Lower leg skin (tissue), 4 donors: Measurements from ENCODE around the gene MXRA7. TPM values are rescaled to one million over a fixed set of nuclear protein-coding genes. Genes with fewer than 3 reads are reported as not detected.
A peak's percentile ranks its signal among the peaks of the same experiment; 100 is the strongest.
"Not testable (repeated sequence)": the region's sequence is repeated elsewhere in the genome, so short reads cannot be mapped to it uniquely, and the experiment has no call there.

Source experiments
- DNase-seq, 2 donors: peaks; one replicate each; pipeline ENCODE4 v3.0.0-alpha.2; 2019; ENCODE audit warnings: low spot score in 2 of 2
- H3K4me3 ChIP-seq: fragments of 200-600 bp; sonication (generic); 2 replicates; pipeline ENCODE4 v1.5.1; 2017; ENCODE audit warnings: mild to moderate bottlenecking, low read depth; ENCODE audit not compliant: poor library complexity, severe bottlenecking
- POLR2A ChIP-seq, 2 donors: fragments of 450-650 bp; IDR thresholded peaks; one replicate each; pipeline ENCODE4 v1.6.1; 2016 to 2017; ENCODE audit warnings: antibody characterized with exemption in 2 of 2, mild to moderate bottlenecking in 1 of 2, moderate library complexity in 1 of 2
- WGBS, 2 donors: methylation state at CpG; one replicate each; pipeline ENCODE4 v1.1.5; 2018; 5-methylcytosine and 5-hydroxymethylcytosine counted together
- intact Hi-C: fragments of 100-400 bp; cut with DNase I; formaldehyde crosslinking; loops from one replicate; pipeline ENCODE4 v1.15.0; 2023; ENCODE audit warnings: low total_unique reads
- total RNA-seq, 4 donors: library from RNA; depleted of rRNA; stranded (reverse); fragments of >200 nt; gene quantifications; one replicate each; pipeline ENCODE4 v1.1.0, GENCODE V29; 2016
- TF ChIP-seq, protein P1 (sequence below), 3 donors: fragments of 450-650 bp; IDR thresholded peaks; one replicate each; pipeline ENCODE4 v1.5.1; 2016; ENCODE audit warnings: antibody characterized with exemption in 3 of 3, mild to moderate bottlenecking in 3 of 3, moderate library complexity in 2 of 3

The MXRA7 gene
- total RNA-seq, 4 donors from 2014 or later = 31.6 to 97.4 (median 47.1) TPM

DNA sequence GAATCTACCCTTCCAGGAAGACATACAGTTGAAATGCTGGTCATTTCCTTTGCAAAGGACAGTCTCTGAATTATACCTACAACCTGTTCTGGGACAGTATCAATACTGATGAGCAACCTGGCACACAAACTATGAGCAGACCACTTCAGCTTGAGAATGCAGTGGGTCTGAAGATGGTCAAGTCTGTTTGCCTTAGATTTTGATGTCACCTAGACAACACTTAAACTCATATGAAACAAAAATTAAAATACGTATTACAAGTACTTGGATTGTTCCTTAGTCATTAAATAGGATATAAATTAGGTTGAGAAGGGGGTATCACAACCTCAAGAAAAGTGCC is 22.8 kb upstream of the MXRA7 start:
- intact Hi-C loops = no loop called here
- H3K4me3 ChIP-seq = no peak overlapping the region
- whole genome bisulfite sequencing, 2 donors = 67 to 68% methylated on average over 1 of the region's 1 CpG
- no peak for TF ChIP-seq POLR2A (IDR thresholded peaks at IDR 0.05)
- TF ChIP-seq, protein P1, sequence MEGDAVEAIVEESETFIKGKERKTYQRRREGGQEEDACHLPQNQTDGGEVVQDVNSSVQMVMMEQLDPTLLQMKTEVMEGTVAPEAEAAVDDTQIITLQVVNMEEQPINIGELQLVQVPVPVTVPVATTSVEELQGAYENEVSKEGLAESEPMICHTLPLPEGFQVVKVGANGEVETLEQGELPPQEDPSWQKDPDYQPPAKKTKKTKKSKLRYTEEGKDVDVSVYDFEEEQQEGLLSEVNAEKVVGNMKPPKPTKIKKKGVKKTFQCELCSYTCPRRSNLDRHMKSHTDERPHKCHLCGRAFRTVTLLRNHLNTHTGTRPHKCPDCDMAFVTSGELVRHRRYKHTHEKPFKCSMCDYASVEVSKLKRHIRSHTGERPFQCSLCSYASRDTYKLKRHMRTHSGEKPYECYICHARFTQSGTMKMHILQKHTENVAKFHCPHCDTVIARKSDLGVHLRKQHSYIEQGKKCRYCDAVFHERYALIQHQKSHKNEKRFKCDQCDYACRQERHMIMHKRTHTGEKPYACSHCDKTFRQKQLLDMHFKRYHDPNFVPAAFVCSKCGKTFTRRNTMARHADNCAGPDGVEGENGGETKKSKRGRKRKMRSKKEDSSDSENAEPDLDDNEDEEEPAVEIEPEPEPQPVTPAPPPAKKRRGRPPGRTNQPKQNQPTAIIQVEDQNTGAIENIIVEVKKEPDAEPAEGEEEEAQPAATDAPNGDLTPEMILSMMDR (IDR thresholded peaks at IDR 0.05) = no peak
- DNase-seq = no peak

DNA sequence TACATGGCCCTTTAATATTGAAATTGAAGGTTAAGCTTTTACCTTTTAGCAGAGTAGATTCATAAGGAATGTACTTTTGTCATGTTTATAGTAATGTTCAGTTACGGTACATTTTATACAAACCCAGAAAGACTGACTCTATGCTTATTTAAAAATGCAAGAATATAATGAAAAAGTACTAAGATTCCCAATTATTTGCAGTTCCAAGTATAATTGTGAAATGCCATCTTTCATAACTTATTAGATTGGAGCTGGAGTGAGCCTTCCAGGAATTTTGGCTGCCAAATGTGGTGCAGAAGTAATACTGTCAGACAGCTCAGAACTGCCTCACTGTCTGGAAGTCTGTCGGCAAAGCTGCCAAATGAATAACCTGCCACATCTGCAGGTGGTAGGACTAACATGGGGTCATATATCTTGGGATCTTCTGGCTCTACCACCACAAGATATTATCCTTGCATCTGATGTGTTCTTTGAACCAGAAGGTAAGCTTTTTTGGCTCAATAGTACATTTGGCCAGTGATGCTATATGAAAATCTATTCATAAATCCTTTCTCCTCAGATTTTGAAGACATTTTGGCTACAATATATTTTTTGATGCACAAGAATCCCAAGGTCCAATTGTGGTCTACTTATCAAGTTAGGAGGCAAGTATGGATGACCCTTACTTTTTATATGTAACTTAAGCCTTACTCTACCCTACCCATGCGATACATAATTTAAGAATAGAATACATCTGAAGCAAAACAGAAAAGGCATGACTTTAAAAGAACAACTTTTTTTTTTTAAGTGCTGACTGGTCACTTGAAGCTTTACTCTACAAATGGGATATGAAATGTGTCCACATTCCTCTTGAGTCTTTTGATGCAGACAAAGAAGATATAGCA is 22.2 kb upstream of the MXRA7 start:
- intact Hi-C loops = no loop called here
- 58 to 64% methylated on average over 3 of the region's 3 CpGs for WGBS, 2 donors
- H3K4me3 ChIP-seq = no peak overlapping the region
- TF ChIP-seq POLR2A (IDR thresholded peaks at IDR 0.05) = no peak
- TF ChIP-seq, protein P1 (IDR thresholded peaks at IDR 0.05) = no peak
- no peak for DNase-seq

DNA sequence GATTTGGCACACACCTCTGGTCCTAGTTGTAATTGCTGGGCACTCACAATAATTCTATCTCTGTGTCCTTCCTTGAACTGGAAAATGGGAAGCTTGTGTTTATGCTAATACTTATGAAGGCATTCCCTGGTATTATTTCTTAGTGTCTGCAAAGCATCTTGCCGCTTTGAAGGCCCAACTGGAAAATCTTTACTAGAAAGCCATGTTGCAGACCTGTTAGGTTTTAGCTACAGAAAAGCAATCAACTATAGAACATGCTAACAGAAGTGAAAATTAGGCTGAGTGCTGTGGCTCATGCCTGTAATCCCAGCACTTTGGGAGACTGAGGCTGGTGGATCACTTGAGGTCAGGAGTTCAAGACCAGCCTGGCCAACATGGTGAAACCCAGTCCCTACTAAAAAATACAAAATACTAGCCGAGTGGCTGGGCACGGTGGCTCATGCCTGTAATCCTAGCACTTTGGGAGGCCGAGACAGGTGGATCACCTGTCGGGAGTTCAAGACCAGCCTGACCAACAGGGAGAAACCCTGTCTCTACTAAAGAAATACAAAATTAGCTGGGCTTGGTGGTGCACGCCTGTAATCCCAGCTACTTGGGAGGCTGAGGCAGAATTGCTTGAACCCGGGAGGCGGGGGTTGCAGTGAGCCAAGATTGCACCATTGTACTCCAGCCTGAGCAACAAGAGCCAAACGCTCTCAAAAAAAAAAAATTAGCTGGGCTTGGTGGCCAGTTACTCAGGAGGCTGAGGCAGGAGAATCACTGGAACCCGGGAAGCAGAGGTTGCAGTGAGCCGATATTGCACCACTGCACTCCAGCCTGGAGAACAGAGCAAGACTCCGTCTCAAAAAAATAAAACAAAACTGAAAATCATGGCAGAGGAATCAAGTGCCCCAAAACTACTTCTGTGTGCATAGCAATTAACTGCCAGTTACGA is 21.3 kb upstream of the MXRA7 start:
- DNase-seq, H3K4me3 ChIP-seq, intact Hi-C loops: not testable (repeated sequence)
- 84 to 90% methylated on average over 13 of the region's 13 CpGs for WGBS, 2 donors

DNA sequence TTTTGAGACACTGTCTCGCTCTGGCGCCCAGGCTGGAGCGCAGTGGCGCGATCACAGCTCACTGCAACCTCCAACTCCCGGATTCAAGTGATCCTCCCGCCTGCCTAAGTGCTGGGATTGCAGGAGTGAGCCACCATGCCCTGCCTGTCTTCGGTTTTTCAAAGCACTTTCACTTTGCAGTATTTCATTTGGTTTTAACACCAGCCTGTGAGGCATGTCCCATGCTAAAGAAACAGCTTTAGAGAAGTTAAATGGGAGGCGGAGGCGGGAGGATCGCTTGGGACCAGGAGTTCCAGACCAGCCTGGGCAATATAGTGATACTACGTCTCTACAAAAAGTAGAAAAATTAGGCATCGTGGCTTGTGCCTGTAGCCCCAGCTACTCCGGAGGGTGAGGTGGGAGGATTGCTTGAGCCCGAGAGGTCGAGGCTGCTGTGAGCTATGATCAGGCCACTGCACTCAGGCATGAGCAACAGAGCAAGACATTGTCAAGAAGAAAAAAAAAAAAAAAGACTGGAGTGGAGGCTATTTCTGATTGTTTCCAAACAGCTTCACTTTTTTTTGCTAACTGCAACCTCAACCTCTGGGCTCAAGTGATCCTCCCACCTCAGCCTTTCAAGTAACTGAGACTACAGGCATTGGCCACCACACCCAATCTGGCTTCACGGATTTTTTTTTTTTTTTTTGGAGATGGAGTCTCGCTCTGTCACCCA is 17.1 kb upstream of the MXRA7 start:
- intact Hi-C loops = no loop called here
- no peak overlapping the region for H3K4me3 ChIP-seq
- 37 to 45% methylated on average over 18 of the region's 18 CpGs for WGBS, 2 donors
- DNase-seq = peak in 1 of 2 donors; percentile 85
- TF ChIP-seq, protein P1 (IDR thresholded peaks at IDR 0.05) = no peak
- TF ChIP-seq POLR2A (IDR thresholded peaks at IDR 0.05) = no peak

DNA sequence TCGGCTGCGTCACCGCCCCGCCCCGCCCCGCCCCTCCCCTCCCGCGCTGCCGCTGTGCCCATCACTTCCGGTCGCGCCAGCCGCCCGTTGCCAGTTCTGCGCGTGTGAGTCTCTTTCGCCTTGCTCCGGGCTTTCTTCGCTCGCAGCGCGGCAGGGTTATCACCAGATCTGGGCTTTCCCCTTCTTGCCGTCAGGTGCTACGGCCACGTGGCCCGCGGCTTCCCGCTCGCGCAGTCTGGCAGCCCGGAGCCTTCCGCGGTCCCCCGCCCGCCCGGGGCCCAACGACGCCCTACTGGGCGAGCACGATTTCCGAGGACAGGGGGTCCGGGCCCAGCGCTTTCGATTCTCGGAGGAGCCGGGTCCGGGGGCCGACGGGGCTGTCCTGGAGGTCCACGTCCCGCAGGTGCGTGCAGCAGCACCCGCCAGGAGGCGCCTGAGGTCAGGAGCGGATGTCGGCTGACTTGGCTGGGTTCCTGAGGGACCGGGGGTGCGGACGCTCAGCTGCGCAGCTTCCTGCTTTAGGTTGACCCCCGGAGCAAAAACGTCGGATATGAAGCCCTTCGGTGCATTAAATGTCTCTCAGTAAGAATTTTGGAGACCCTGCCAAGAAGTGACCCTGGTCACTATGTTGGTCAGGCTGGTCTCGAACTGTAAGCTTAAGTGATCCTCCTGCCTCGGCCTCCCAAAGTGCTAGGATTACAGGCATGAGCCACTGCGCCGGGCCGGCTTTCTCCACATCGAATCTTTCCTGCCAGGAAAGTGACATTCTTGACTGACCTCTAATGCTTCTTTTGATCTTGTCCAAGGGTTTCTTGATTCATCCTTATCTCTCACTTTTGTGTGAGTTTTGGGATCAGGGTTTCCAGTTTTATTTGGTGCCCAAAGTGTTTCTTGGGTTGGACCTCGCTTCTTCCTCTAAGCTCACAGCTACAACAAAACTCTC is 16.3 kb upstream of the MXRA7 start, which contains the start of gene METTL23:
TSS of gene METTL23 (plus strand) at position 64 of the 943 bp plus-strand sequence. CDS start 2,872 bp downstream, outside the sequence.
- TF ChIP-seq POLR2A (IDR thresholded peaks at IDR 0.05) = peak in 1 of 2 donors; percentile 78
- TF ChIP-seq, protein P1 (IDR thresholded peaks at IDR 0.05) = peak in 1 of 3 donors; percentile 45
- intact Hi-C loops = no loop called here
- peak; percentile 86 to 97 for DNase-seq
- WGBS, 2 donors = 2 to 5% methylated on average over 8 to 43 of the region's 71 CpGs
- peak within 1 kb of the TSS; percentile 97 for H3K4me3 ChIP-seq
